Activated T-cell treated with anti-CD3 and anti-CD28 coated beads, Interleukin-2, amount 50 U/mL, for 48 hours (primary cell): ENCODE measurements around the gene DENND2A.
A peak's percentile ranks its signal among the peaks of the same experiment; 100 is the strongest.
"Not testable (repeated sequence)": the region's sequence is repeated elsewhere in the genome, so short reads cannot be mapped to it uniquely, and the experiment has no call there.

Source experiments
- DNase-seq, 2 experiments: peaks; one replicate each; pipeline ENCODE4 v3.0.0-alpha.2; 2020

The DENND2A gene

GRCh38 chr7:140672382-140673062 lies 31.9 kb upstream of the DENND2A start, which contains the start of gene ADCK2:
TSS of gene ADCK2 (plus strand) at chr7:140672945. CDS start at chr7:140673331, 386 bp downstream.
- peak; percentile 69 to 78 for DNase-seq

GRCh38 chr7:140671966-140672365 lies 31.4 kb upstream of the DENND2A start:
- DNase-seq: no peak

DNA sequence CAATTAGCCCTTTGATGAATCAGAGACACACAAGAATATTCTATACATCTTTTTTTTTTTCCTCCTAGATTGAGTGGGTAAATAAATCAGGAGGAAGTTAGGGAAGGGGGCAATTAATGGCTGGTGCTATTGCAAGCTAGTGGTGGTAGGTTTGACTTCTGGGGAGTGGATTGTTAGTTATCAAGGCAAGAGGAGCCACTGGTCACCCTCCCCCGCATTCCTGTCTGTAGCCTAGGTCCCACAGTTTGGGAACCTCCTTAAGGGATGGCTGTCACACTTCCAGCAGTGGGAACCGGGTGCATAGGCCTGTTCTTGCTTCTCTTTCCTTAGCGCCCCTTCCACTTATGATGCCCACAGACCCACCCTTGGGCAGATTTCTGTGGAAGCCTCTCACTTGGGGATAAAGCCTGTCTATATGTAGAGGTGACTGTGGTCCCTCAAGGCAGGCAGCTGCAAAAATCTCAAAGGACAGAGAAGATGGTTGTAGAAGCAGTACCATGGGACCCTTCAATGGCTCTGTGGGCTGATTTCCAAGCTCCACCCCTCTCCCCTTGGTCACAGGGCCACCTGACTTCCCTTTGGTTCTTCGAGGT lies 29.8 kb upstream of the DENND2A start:
- DNase-seq: no peak

GRCh38 chr7:140669862-140670261 lies 29.2 kb upstream of the DENND2A start:
- DNase-seq: not testable (repeated sequence)

DNA sequence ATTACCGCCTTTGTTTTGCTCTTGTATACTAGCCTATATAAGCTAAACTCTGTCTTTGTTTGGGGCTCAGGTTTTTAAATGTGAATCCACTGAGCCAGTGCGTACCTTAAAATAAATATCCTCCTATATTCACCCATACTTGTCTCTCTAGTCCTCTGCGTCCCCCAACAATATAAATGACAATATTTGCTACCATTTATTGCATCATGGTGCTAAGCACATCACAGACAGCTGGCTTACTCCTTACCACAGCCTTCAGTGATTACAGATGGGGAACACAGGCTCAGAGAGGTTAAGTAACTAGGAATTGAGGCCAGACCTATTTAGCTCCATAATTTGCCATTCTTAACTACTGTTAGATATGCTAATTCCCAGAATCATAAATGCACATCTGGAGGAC lies 28.7 kb upstream of the DENND2A start:
- no peak for DNase-seq

DNA sequence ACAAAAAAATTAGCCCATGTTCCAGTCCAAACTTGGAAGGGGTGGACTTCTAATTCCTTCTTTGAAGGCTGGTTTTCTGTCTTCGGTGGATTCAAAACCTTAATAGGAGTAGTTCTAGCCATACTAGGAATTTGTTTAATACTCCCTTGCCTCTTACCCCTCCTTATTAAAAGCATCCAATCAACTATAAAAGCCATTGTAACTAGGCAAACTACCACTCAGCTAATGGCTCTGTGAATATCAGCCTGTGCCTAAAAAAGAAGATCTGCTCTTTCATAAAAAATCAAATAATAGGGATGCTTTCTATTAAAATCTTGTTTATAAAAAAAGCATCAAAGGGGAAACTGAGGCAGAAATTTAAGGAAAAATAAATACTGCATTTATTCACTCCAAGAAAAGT lies 28.0 kb upstream of the DENND2A start:
- no peak for DNase-seq

GRCh38 chr7:140667476-140667875 lies 26.9 kb upstream of the DENND2A start:
- DNase-seq: no peak

DNA sequence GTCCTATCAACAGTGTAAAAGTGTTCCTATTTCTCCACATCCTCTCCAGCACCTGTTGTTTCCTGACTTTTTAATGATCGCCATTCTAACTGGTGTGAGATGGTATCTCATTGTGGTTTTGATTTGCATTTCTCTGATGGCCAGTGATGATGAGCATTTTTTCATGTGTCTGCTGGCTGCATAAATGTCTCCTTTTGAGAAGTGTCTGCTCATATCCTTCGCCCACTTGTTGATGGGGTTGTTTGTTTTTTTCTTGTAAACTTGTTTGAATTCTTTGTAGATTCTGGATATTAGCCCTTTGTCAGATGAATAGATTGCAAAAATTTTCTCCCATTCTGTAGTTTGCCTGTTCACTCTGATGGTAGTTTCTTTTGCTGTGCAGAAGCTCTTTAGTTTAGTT lies 22.3 kb upstream of the DENND2A start:
- not testable (repeated sequence) for DNase-seq

- no peak for DNase-seq
These were observed 20.5 kb upstream of the DENND2A start for GRCh38 chr7:140661124-140661523.

DNA sequence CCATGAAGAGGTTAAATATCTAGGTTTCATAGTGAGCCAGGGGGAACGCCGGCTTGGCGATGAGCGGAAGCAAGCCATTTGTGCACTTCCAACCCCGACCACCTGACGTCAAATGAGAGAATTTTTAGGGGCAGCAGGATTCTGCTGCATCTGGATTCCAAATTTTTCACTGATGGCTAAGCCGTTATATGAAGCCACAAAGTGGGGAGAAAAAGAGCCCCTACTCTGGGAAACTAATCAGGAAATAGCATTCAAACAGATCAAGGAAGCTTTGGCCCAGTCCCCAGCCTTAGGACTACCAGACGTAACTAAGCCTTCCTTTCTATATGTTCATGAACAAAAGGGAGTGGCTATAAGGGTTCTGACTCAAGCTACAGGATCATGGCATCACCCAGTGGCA lies 19.2 kb upstream of the DENND2A start:
- no peak for DNase-seq

GRCh38 chr7:140657891-140658290 lies 17.3 kb upstream of the DENND2A start:
- DNase-seq: no peak

DNA sequence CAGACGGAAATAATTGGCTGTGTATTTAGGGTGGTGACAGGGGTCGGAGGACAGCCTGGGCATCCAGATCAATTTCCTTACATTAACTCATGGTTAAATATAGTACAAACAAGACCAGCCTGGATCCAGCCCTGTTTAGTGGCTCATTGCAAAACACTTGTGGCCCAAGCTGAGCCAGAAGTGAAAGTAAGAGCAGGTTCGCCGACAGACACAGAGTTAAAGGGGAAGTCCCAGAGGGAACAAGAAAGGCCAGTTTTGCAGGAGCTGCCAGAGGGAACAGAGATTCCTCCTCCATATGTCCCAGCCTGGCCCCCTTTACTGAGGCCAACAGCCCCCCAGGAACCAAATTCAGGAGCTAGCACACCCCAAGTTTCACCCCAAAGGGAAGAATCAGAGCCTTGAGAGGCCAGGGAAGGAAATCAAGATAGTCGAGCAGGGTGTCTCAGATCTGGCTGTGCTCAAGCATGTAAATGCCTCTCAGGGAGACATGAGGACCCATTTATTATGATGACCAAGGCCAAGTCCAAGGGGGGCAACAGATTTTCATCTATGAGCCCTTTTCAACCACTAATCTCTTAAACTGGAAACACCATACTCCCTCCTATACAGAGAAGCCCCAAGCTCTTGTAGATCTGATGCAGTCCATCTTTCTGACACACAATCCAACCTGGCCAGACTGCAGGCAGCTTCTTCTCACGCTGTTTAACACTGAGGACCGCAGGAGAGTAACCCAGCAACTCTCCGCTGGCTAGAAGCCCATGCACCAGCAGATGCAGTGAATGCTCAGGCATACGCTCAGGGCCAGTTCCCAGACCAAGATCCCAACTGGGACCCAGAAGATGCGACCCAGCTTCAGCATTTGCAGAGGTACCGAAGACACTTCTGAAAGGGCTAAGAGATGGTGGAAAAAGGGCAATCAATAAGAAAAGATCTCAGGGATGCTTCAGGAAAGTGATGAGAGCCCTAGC lies 16.2 kb upstream of the DENND2A start:
- peak in 1 of 2 experiments; percentile 36 for DNase-seq

- DNase-seq: no peak
These were observed 15.1 kb upstream of the DENND2A start for GRCh38 chr7:140655511-140656408.

DNA sequence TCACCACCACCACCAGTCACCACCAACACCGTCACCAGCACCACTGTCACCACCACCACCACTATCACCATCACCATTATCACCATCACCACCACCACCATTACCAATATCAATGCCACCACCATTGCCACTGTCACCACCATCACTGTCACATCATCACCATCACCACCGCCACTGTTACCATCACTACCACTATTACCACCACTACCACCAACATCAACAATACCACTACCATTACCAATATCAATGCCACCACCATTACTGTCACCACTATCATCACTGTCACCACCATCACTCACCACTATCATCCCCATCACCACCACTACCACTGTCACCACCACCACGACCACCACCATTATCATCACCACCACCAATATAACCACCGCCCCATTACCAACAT lies 14.0 kb upstream of the DENND2A start:
- no peak for DNase-seq

DNA sequence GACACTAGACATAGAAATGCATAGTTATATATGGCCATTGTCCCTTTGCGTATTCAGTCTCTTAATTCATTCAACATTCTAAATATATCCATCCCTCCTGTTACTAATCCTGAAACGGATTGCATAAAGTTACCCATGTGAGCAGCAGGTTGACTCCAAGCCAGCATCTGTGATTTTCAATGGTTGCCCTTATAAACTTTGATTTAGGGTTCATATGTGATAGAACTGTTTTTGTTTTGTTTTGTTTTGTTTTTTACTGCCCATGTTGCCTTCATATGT lies 13.4 kb upstream of the DENND2A start:
- DNase-seq: no peak

- DNase-seq: peak; percentile 47 to 48
These were observed 12.9 kb upstream of the DENND2A start for GRCh38 chr7:140653319-140654108.

- DNase-seq: no peak
These were observed 9.8 kb upstream of the DENND2A start for GRCh38 chr7:140650367-140650766.

GRCh38 chr7:140649556-140650205 lies 9.1 kb upstream of the DENND2A start:
- DNase-seq: no peak

- peak; percentile 45 to 48 for DNase-seq
These were observed 6.5 kb upstream of the DENND2A start for GRCh38 chr7:140646931-140647647.

- DNase-seq: peak; percentile 46 to 53
These were observed 4.7 kb upstream of the DENND2A start for GRCh38 chr7:140645166-140645900.
